Fibroblast of pulmonary artery (primary cell): ENCODE data around the gene TPBG.

Experiments used
- DNase-seq: peaks from one replicate; pipeline ENCODE4 v3.0.0-alpha.2; 2010; ENCODE audit warnings: low read depth
- H3K4me3 ChIP-seq: replicated peaks from 2 replicates; pipeline ENCODE4 v1.5.1; 2011; ENCODE audit warnings: low read depth, mild to moderate bottlenecking, control low read depth, low read length, moderate library complexity
- CTCF ChIP-seq: IDR thresholded peaks from 2 replicates; pipeline ENCODE4 v1.5.1; 2011; ENCODE audit warnings: mild to moderate bottlenecking, control low read depth, low read length, inconsistent platforms; ENCODE audit errors: missing control alignments

TPBG gene

GRCh38 chr6:82364087-82365015, 734 bp downstream of the TPBG start:
- peak overlapping the region; percentile 89 for H3K4me3 ChIP-seq
- peak; percentile 69 for DNase-seq
- no peak for TF ChIP-seq CTCF

GRCh38 chr6:82365016-82365795, 1.6 kb downstream of the TPBG start:
- peak; percentile 4 for TF ChIP-seq CTCF
- H3K4me3 ChIP-seq = peak overlapping the region; percentile 89
- peak; percentile 35 for DNase-seq

GRCh38 chr6:82367704-82368103, 4.1 kb downstream of the TPBG start:
- TF ChIP-seq CTCF = no peak
- no peak for DNase-seq
- no peak overlapping the region for H3K4me3 ChIP-seq

DNA sequence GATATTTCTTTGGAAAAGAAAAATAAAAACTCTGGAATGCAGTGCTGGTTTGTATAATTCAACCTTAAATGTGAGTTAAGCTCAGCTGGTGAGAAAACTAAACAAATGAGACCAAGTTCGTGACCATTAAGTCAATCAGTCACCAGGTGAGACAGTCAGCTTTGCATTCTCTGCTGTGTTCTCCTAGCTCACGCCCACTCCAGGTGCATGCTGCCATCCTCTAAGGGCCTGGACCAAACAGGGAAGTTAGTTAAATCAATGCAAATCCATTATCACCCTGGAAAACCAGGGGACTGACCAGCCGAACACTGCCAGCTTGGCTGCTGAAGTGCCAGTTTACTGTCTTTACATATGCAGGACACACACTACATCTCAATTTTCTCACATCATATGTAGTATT, 7.2 kb downstream of the TPBG start:
- H3K4me3 ChIP-seq = no peak overlapping the region
- no peak for DNase-seq
- TF ChIP-seq CTCF = no peak

GRCh38 chr6:82371799-82372546, 8.4 kb downstream of the TPBG start:
- TF ChIP-seq CTCF = no peak
- peak; percentile 6 for DNase-seq
- H3K4me3 ChIP-seq = no peak overlapping the region

GRCh38 chr6:82372656-82373055, 9.0 kb downstream of the TPBG start:
- H3K4me3 ChIP-seq = no peak overlapping the region
- TF ChIP-seq CTCF = no peak
- DNase-seq = no peak
